ENCODE measurements around the gene CACUL1.
"Not testable (repeated sequence)": the region's sequence is repeated elsewhere in the genome, so short reads cannot be mapped to it uniquely, and the experiment has no call there.

The CACUL1 gene

GRCh38 chr10:118793545-118793944 lies 38.8 kb upstream of the CACUL1 start:
- H3K4me3 ChIP-seq (replicated peaks in 1 of 2; ENCODE audit: low read depth in 2 of 2, low read length in 2 of 2): no peak overlapping the region
- DNase-seq (ENCODE audit: low read depth in 2 of 2): no peak
- TF ChIP-seq, protein P1, sequence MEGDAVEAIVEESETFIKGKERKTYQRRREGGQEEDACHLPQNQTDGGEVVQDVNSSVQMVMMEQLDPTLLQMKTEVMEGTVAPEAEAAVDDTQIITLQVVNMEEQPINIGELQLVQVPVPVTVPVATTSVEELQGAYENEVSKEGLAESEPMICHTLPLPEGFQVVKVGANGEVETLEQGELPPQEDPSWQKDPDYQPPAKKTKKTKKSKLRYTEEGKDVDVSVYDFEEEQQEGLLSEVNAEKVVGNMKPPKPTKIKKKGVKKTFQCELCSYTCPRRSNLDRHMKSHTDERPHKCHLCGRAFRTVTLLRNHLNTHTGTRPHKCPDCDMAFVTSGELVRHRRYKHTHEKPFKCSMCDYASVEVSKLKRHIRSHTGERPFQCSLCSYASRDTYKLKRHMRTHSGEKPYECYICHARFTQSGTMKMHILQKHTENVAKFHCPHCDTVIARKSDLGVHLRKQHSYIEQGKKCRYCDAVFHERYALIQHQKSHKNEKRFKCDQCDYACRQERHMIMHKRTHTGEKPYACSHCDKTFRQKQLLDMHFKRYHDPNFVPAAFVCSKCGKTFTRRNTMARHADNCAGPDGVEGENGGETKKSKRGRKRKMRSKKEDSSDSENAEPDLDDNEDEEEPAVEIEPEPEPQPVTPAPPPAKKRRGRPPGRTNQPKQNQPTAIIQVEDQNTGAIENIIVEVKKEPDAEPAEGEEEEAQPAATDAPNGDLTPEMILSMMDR (IDR thresholded peaks at IDR 0.05; ENCODE audit: low read depth, low read length): no peak

DNA sequence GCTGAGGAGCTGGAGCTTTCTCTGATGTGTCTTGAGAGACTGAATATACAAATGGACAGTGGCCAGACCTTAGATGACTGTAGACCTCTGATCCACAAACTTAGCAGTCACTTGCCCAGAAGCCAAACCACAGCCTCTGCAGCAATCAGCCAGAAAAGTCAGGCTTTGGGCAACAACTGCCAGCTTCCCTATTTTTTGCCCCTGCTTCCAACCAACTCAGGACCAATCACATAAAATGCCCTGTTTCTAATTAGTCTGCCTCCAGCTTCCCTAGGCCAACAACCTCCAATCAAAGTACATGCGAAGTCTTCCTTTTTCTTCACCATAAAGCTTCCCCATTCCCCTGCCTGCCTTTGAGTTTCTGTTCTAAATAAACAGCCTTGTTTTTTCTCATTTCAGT lies 37.8 kb upstream of the CACUL1 start:
- peak; percentile 22 to 60 for DNase-seq (ENCODE audit: low read depth in 2 of 2)
- H3K4me3 ChIP-seq (replicated peaks in 1 of 2; ENCODE audit: low read depth in 2 of 2, low read length in 2 of 2): no peak overlapping the region
- TF ChIP-seq, protein P1 (IDR thresholded peaks at IDR 0.05; ENCODE audit: low read depth, low read length): no peak

DNA sequence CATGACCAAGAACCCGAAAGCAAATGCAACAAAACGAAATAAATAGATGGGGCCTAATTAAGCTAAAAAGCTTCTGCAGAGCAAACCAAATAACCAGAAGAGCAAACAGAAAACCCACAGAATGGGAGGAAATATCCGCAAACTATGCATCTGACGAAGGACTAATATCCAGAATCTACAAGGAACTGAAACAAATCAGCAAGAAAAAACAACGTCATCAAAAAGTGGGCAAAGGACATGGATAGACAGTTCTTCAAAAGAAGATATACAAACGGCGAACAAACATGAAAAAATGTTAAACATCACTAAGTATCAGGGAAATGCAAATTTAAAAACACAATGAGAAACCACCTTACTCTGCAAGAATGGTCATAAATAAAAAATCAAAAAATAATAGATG lies 35.3 kb upstream of the CACUL1 start:
- H3K4me3 ChIP-seq (replicated peaks in 1 of 2; ENCODE audit: low read depth in 2 of 2, low read length in 2 of 2): no peak overlapping the region
- no peak for DNase-seq (ENCODE audit: low read depth in 2 of 2)
- TF ChIP-seq, protein P1 (IDR thresholded peaks at IDR 0.05; ENCODE audit: low read depth, low read length): no peak

DNA sequence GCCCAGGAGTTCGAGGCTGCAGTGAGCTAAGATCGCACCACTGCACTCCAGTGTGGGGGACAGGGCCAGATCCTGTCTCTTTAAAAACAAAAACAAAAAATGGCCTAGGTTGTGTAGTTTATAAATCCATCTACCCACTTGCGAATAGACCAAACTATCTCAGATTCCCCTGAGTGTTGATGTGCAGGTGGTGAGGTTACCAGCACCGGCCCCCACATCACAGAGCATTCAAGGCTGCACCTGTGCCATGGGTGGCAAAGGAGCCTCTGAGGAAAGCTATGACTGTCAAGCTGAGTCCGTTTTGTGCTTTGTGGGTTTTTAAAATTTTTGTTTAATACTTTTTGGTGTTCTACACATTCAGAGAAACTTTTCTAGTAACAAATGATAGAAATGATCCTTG lies 30.8 kb upstream of the CACUL1 start:
- TF ChIP-seq, protein P1 (IDR thresholded peaks at IDR 0.05; ENCODE audit: low read depth, low read length): no peak
- no peak overlapping the region for H3K4me3 ChIP-seq (replicated peaks in 1 of 2; ENCODE audit: low read depth in 2 of 2, low read length in 2 of 2)
- no peak for DNase-seq (ENCODE audit: low read depth in 2 of 2)

GRCh38 chr10:118783776-118784545 lies 29.2 kb upstream of the CACUL1 start:
- TF ChIP-seq, protein P1 (IDR thresholded peaks at IDR 0.05; ENCODE audit: low read depth, low read length): no peak
- no peak overlapping the region for H3K4me3 ChIP-seq (replicated peaks in 1 of 2; ENCODE audit: low read depth in 2 of 2, low read length in 2 of 2)
- no peak for DNase-seq (ENCODE audit: low read depth in 2 of 2)

DNA sequence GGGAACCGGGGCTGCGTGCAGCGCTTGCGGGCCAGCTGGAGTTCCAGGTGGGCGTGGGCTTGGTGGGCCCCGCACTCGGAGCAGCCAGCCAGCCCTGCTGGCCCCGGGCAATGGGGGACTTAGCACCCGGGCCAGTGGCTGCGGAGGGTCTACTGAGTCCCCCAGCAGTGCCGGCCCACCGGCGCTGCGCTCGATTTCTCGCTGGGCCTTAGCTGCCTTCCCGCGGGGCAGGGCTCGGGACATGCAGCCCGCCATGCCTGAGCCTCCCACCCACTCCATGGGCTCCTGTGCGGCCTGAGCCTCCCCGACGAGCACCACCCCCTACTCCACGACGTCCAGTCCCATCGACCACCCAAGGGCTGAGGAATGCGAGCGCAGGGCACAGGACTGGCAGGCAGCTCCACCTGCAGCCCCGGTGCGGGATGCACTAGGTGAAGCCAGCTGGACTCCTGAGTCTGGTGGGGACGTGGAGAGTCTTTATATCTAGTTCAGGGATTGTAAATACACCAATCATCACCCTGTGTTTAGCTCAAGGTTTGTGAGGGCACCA lies 28.2 kb upstream of the CACUL1 start:
- not testable (repeated sequence) for DNase-seq (ENCODE audit: low read depth in 2 of 2); H3K4me3 ChIP-seq (replicated peaks in 1 of 2; ENCODE audit: low read depth in 2 of 2, low read length in 2 of 2)

- no peak overlapping the region for H3K4me3 ChIP-seq (replicated peaks in 1 of 2; ENCODE audit: low read depth in 2 of 2, low read length in 2 of 2)
- no peak for DNase-seq (ENCODE audit: low read depth in 2 of 2)
- TF ChIP-seq, protein P1 (IDR thresholded peaks at IDR 0.05; ENCODE audit: low read depth, low read length): no peak
Measured at GRCh38 chr10:118781541-118781940, 26.8 kb upstream of the CACUL1 start.

All from cardiac fibroblast (primary cell).